ENCODE measurements around the gene FXYD2.
A peak's percentile ranks its signal among the peaks of the same experiment; 100 is the strongest.

- TF ChIP-seq CTCF (IDR thresholded peaks at IDR 0.05; ENCODE audit: insufficient read depth, low read depth, low read length) (peak; percentile 66), EZH2 (IDR thresholded peaks at IDR 0.05; ENCODE audit: insufficient read depth, low read length) (no peak)
These were observed 5.2 kb downstream of the FXYD2 start for GRCh38 chr11:117819096-117820040.
